Activated CD8-positive, alpha-beta memory T cell treated with anti-CD3 and anti-CD28 coated beads, Interleukin-2, amount 50 U/mL, for 48 hours (primary cell): ENCODE results near the gene SAMM50.

Experiments
- DNase-seq: peaks from one replicate; pipeline ENCODE4 v3.0.0-alpha.2; 2020

Gene SAMM50

GRCh38 chr22:43983808-43984207 lies 28.6 kb downstream of the SAMM50 start:
- DNase-seq: no peak

- DNase-seq: no peak
Observed at GRCh38 chr22:43985532-43985931, 30.3 kb downstream of the SAMM50 start.

GRCh38 chr22:43988116-43988820 lies 33.0 kb downstream of the SAMM50 start:
- DNase-seq: no peak

- no peak for DNase-seq
Observed at GRCh38 chr22:43988960-43989359, 33.7 kb downstream of the SAMM50 start.

- DNase-seq: no peak
Observed at GRCh38 chr22:43990044-43990443, 34.8 kb downstream of the SAMM50 start.

- no peak for DNase-seq
Observed at GRCh38 chr22:43991316-43992020, 36.2 kb downstream of the SAMM50 start.

- DNase-seq: no peak
Observed at GRCh38 chr22:43992331-43992821, 37.1 kb downstream of the SAMM50 start.

- DNase-seq: peak; percentile 76
Observed at GRCh38 chr22:43993072-43993760, 38.0 kb downstream of the SAMM50 start.

- no peak for DNase-seq
Observed at GRCh38 chr22:43994006-43994405, 38.8 kb downstream of the SAMM50 start.

GRCh38 chr22:43994416-43994815 lies 39.2 kb downstream of the SAMM50 start:
- DNase-seq: no peak

GRCh38 chr22:43995057-43995685 lies 39.9 kb downstream of the SAMM50 start:
- DNase-seq: no peak

GRCh38 chr22:43995798-43996169 lies 40.5 kb downstream of the SAMM50 start:
- DNase-seq: no peak

GRCh38 chr22:43996170-43996980 lies 41.1 kb downstream of the SAMM50 start:
- peak; percentile 84 for DNase-seq

- DNase-seq: no peak
Observed at GRCh38 chr22:43996981-43997265, 41.7 kb downstream of the SAMM50 start.

GRCh38 chr22:43998679-43999264 lies 43.5 kb downstream of the SAMM50 start:
- DNase-seq: no peak

- no peak for DNase-seq
Observed at GRCh38 chr22:43999378-43999777, 44.1 kb downstream of the SAMM50 start.

GRCh38 chr22:44000123-44000522 lies 44.9 kb downstream of the SAMM50 start:
- DNase-seq: no peak

GRCh38 chr22:44001521-44001920 lies 46.3 kb downstream of the SAMM50 start:
- no peak for DNase-seq

GRCh38 chr22:44002324-44002723 lies 47.1 kb downstream of the SAMM50 start:
- no peak for DNase-seq

GRCh38 chr22:44002997-44003396 lies 47.8 kb downstream of the SAMM50 start:
- DNase-seq: no peak

- no peak for DNase-seq
Observed at GRCh38 chr22:44003405-44004103, 48.3 kb downstream of the SAMM50 start.

GRCh38 chr22:44004104-44004460 lies 48.8 kb downstream of the SAMM50 start:
- no peak for DNase-seq
